K562 (cell line): ENCODE measurements around the gene RGS6. TPM values are rescaled to one million over a fixed set of nuclear protein-coding genes. Genes with fewer than 3 reads are reported as not detected.

Source experiments
- FOXP1 ChIP-seq: sonication (generic); formaldehyde crosslinking; IDR thresholded peaks from 2 replicates; pipeline ENCODE4 v1.8.0; 2022; ENCODE audit warnings: mild to moderate bottlenecking, missing genetic modification reagents
- MGA ChIP-seq: fragments of 450-650 bp; IDR thresholded peaks from 2 replicates; pipeline ENCODE4 v1.6.1; 2016; ENCODE audit warnings: mild to moderate bottlenecking, moderate library complexity
- ZNF592 ChIP-seq: fragments of 450-650 bp; IDR thresholded peaks from 2 replicates; pipeline ENCODE4 v1.6.1; 2017; ENCODE audit warnings: antibody characterized with exemption, mild to moderate bottlenecking
- polyA plus RNA-seq, 8 experiments: library from polyadenylated mRNA; depleted of rRNA in 4 of 8; stranded (reverse) in 5 of 8; unstranded in 3 of 8; fragments of >200 nt; fragmentation: Nextera tagmentation in 2 of 8; fragmentation: Illumina TruSeq in 1 of 8; extraction: Ambion mirVana in 2 of 8; extraction: Trizol in 1 of 8; gene quantifications; 2 replicates each; pipeline versions ENCODE4 v1.2.1 to v1.2.3, GENCODE V29; 2011 to 2014; ENCODE audit warnings: inconsistent platforms in 1 of 8, missing spikeins in 1 of 8
- total RNA-seq, 7 experiments: library from RNA; depleted of rRNA in 6 of 7; stranded (reverse); fragments of >200 nt in 6 of 7; fragmentation: Illumina TruSeq in 2 of 7; extraction: Trizol in 2 of 7; gene quantifications; 2 replicates each; pipeline versions ENCODE4 v1.2.1 to v1.2.3, GENCODE V29; 2011 to 2021; ENCODE audit warnings: low replicate concordance in 1 of 7

Gene RGS6
- total and polyA plus RNA-seq, 9 of the 15 experiments (the other 6 are each of a cell fraction or from before 2014, with no cell fraction given): not detected

- no peak for TF ChIP-seq MGA
- TF ChIP-seq FOXP1 (CRISPR knock-in tag): no peak
- TF ChIP-seq ZNF592: no peak
These were observed 651.4 kb downstream of the RGS6 start (continued) for GRCh38 chr14:72583316-72584272.
